Uterus (tissue), 2 donors: Measurements from ENCODE around the gene PA2G4.

ENCODE experiments used
- CTCF ChIP-seq, 4 experiments: fragments of 200-600 bp in 2 of 4; fragments of 450-650 bp in 2 of 4; sonication (generic) in 2 of 4; IDR thresholded peaks; one replicate each; pipeline ENCODE4 v1.5.1; 2016 to 2019; ENCODE audit warnings: antibody characterized with exemption in 4 of 4, mild to moderate bottlenecking in 2 of 4, moderate library complexity in 1 of 4
- POLR2A ChIP-seq, 2 donors: fragments of 450-650 bp; IDR thresholded peaks; one replicate each; pipeline ENCODE4 v1.6.1; 2016; ENCODE audit warnings: antibody characterized with exemption in 2 of 2, mild to moderate bottlenecking in 1 of 2, moderate library complexity in 1 of 2

GRCh38 chr12:56086608-56087007, 17.8 kb upstream of the PA2G4 start:
- no peak for TF ChIP-seq CTCF (IDR thresholded peaks at IDR 0.05)
- no peak for TF ChIP-seq POLR2A (IDR thresholded peaks at IDR 0.05)
